Astrocyte (in vitro differentiated cells and primary cell): Measurements from ENCODE around the gene PDCD5. TPM values are rescaled to one million over a fixed set of nuclear protein-coding genes. Genes with fewer than 3 reads are reported as not detected.

Experiments
- DNase-seq: peaks from one replicate; pipeline ENCODE4 v3.0.0-alpha.2; 2010; ENCODE audit warnings: low read depth
- FAIRE-seq: peaks from 2 replicates; lab custom pipeline; 2011; peaks lifted over from hg19 to GRCh38; lab: Jason Lieb, UNC
- H2AFZ ChIP-seq: 2 replicates; pipeline ENCODE4 v1.6.0; 2012; ENCODE audit warnings: low read depth, low read length, inconsistent platforms
- H3K27ac ChIP-seq: 2 replicates; pipeline ENCODE4 v1.5.1; 2011; ENCODE audit warnings: low read depth, low read length, inconsistent platforms
- H3K27me3 ChIP-seq: 2 replicates; pipeline ENCODE4 v1.6.0; 2011; ENCODE audit warnings: low read length, inconsistent platforms; ENCODE audit not compliant: insufficient read depth
- H3K36me3 ChIP-seq: 2 replicates; pipeline ENCODE4 v1.5.1; 2011; ENCODE audit warnings: low read length, inconsistent platforms; ENCODE audit not compliant: insufficient read depth
- H3K4me1 ChIP-seq: 2 replicates; pipeline ENCODE4 v1.5.1; 2011; ENCODE audit warnings: low read length, inconsistent platforms; ENCODE audit not compliant: insufficient read depth
- H3K4me2 ChIP-seq: 2 replicates; pipeline ENCODE4 v1.6.0; 2012; ENCODE audit warnings: low read length, inconsistent platforms
- H3K4me3 ChIP-seq: 2 replicates; pipeline ENCODE4 v1.5.1; 2011; ENCODE audit warnings: low read depth, mild to moderate bottlenecking, low read length, inconsistent platforms; ENCODE audit not compliant: insufficient read depth
- H3K79me2 ChIP-seq: 2 replicates; pipeline ENCODE4 v1.6.0; 2012; ENCODE audit warnings: mild to moderate bottlenecking, low read length, inconsistent platforms; ENCODE audit not compliant: insufficient read depth
- H3K9ac ChIP-seq: 2 replicates; pipeline ENCODE4 v1.6.0; 2012; ENCODE audit warnings: mild to moderate bottlenecking, low read length, inconsistent platforms
- H3K9me3 ChIP-seq: 2 replicates; pipeline ENCODE4 v1.5.1; 2012; ENCODE audit warnings: low read depth, mild to moderate bottlenecking, low read length, inconsistent platforms; ENCODE audit not compliant: insufficient read depth
- H4K20me1 ChIP-seq: 2 replicates; pipeline ENCODE4 v1.6.0; 2012; ENCODE audit warnings: low read length, inconsistent platforms; ENCODE audit not compliant: insufficient read depth
- H3K27ac Mint-ChIP-seq: one replicate; pipeline ENCODE4 v1.8.0; 2021; ENCODE audit warnings: mild to moderate bottlenecking, mixed read lengths; ENCODE audit not compliant: unreplicated experiment
- H3K27me3 Mint-ChIP-seq: one replicate; pipeline ENCODE4 v1.8.0; 2021; ENCODE audit warnings: low read depth, mixed read lengths; ENCODE audit not compliant: unreplicated experiment
- H3K36me3 Mint-ChIP-seq: one replicate; pipeline ENCODE4 v1.8.0; 2021; ENCODE audit warnings: low read depth, mixed read lengths; ENCODE audit not compliant: unreplicated experiment
- H3K4me1 Mint-ChIP-seq: one replicate; pipeline ENCODE4 v1.8.0; 2021; ENCODE audit warnings: low read depth, mixed read lengths; ENCODE audit not compliant: unreplicated experiment
- H3K4me3 Mint-ChIP-seq: one replicate; pipeline ENCODE4 v1.8.0; 2021; ENCODE audit warnings: mild to moderate bottlenecking, moderate library complexity, mixed read lengths; ENCODE audit not compliant: unreplicated experiment
- H3K9me3 Mint-ChIP-seq: one replicate; pipeline ENCODE4 v1.8.0; 2021; ENCODE audit warnings: mild to moderate bottlenecking, mixed read lengths; ENCODE audit not compliant: unreplicated experiment
- EZH2 ChIP-seq: IDR thresholded peaks from 2 replicates; pipeline ENCODE4 v1.6.1; 2012; ENCODE audit warnings: mild to moderate bottlenecking, low read length, inconsistent platforms; ENCODE audit not compliant: insufficient read depth
- total RNA-seq: library from RNA; stranded (reverse); gene quantifications from 2 replicates; pipeline ENCODE4 v1.2.1, GENCODE V29; 2021
- TF ChIP-seq, protein P1 (sequence below): IDR thresholded peaks from 2 replicates; pipeline ENCODE4 v1.5.1; 2011; ENCODE audit warnings: low read depth, mild to moderate bottlenecking, inconsistent platforms, low read length, moderate library complexity; ENCODE audit not compliant: insufficient read depth

The PDCD5 gene
- total RNA-seq, 1 donor from 2014 or later = 127 TPM

DNA sequence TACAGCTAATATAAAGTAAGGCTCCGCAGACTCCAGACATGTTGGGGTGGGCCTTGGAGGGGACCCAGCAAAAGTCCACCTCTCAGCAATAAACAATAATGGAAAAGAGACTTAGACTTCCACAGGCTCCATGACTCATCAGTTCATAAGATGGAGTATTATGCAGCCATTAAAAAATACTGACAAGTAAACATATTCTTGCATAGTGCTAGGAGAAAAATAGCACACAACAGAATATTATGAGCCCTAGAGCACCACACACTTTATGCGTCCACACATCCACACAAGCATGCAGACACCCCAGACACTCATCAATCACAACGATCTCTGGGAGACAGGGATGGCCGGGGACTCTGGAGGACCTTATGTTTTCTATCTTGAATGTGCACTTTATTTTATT is 46.0 kb downstream of the PDCD5 start:
- Mint-ChIP-seq H3K4me3 (no peak overlapping the region), H3K36me3 (peaks cover 26% of the 10 kb centered on the region), H3K27ac (no peak overlapping the region), H3K4me1 (no peaks in the 10 kb centered on the region), H3K9me3 (no peaks in the 10 kb centered on the region), H3K27me3 (no peaks in the 10 kb centered on the region)
- DNase-seq = no peak
- no peak overlapping the region for H3K27ac ChIP-seq
- peaks cover 18% of the 10 kb centered on the region for H3K36me3 ChIP-seq
- H3K9me3 ChIP-seq = no peaks in the 10 kb centered on the region
- TF ChIP-seq, protein P1, sequence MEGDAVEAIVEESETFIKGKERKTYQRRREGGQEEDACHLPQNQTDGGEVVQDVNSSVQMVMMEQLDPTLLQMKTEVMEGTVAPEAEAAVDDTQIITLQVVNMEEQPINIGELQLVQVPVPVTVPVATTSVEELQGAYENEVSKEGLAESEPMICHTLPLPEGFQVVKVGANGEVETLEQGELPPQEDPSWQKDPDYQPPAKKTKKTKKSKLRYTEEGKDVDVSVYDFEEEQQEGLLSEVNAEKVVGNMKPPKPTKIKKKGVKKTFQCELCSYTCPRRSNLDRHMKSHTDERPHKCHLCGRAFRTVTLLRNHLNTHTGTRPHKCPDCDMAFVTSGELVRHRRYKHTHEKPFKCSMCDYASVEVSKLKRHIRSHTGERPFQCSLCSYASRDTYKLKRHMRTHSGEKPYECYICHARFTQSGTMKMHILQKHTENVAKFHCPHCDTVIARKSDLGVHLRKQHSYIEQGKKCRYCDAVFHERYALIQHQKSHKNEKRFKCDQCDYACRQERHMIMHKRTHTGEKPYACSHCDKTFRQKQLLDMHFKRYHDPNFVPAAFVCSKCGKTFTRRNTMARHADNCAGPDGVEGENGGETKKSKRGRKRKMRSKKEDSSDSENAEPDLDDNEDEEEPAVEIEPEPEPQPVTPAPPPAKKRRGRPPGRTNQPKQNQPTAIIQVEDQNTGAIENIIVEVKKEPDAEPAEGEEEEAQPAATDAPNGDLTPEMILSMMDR = no peak
- no peak for TF ChIP-seq EZH2
- no peaks in the 10 kb centered on the region for H3K4me1 ChIP-seq
- no peak overlapping the region for H3K4me3 ChIP-seq
- H3K79me2 ChIP-seq = no peaks in the 10 kb centered on the region
- H2AFZ ChIP-seq = no peak overlapping the region
- no peaks in the 10 kb centered on the region for H3K27me3 ChIP-seq
- FAIRE-seq = no peak
- H4K20me1 ChIP-seq = no peaks in the 10 kb centered on the region
- no peak overlapping the region for H3K4me2 ChIP-seq
- H3K9ac ChIP-seq = no peak overlapping the region

- H3K36me3 Mint-ChIP-seq = peaks cover 20% of the 10 kb centered on the region
- Histone ChIP-seq H3K9me3 (no peaks in the 10 kb centered on the region), H3K4me2 (no peak overlapping the region), H3K9ac (no peak overlapping the region), H3K27ac (no peak overlapping the region), H3K36me3 (peaks cover 14% of the 10 kb centered on the region), H3K4me1 (no peaks in the 10 kb centered on the region), H3K4me3 (no peak overlapping the region), H3K79me2 (no peaks in the 10 kb centered on the region), H4K20me1 (no peaks in the 10 kb centered on the region), H2AFZ (no peak overlapping the region), H3K27me3 (no peaks in the 10 kb centered on the region)
- FAIRE-seq (no peak), DNase-seq (no peak)
- H3K4me1 Mint-ChIP-seq = no peaks in the 10 kb centered on the region
- no peak overlapping the region for H3K27ac Mint-ChIP-seq
- H3K9me3 Mint-ChIP-seq = no peaks in the 10 kb centered on the region
- no peak overlapping the region for H3K4me3 Mint-ChIP-seq
- TF ChIP-seq EZH2 = no peak
- TF ChIP-seq, protein P1 = no peak
- H3K27me3 Mint-ChIP-seq = no peaks in the 10 kb centered on the region
Measured at GRCh38 chr19:32627714-32628270, 46.8 kb downstream of the PDCD5 start.

DNA sequence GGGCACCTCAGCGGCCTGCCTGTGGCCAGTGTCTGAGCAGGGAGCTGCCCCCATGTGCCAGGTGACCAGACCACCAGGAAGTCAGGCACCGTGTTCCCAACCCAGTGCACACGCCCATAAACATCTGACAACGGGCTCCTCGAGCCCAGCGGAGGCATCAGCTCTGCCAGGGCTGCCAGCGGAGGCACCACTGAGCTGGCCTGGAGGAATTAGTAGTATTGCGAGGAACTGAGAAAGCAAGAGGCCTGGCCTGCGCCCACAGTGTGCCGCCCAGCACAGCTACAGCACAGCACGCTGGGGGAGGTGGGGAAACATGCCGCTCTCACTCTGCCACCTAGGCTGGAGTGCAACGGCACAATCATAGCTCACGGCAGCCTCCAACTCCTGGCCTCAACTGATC is 49.3 kb downstream of the PDCD5 start:
- FAIRE-seq (no peak), DNase-seq (no peak)
- Histone ChIP-seq H3K36me3 (peaks cover 5% of the 10 kb centered on the region), H3K79me2 (no peaks in the 10 kb centered on the region), H3K9me3 (no peaks in the 10 kb centered on the region), H3K9ac (no peak overlapping the region), H3K27ac (no peak overlapping the region), H3K4me1 (no peaks in the 10 kb centered on the region), H3K4me3 (no peak overlapping the region), H2AFZ (no peak overlapping the region), H3K4me2 (no peak overlapping the region), H4K20me1 (no peaks in the 10 kb centered on the region), H3K27me3 (no peaks in the 10 kb centered on the region)
- TF ChIP-seq EZH2 = no peak
- TF ChIP-seq, protein P1 = no peak
- H3K27me3 Mint-ChIP-seq = no peaks in the 10 kb centered on the region
- no peak overlapping the region for H3K4me3 Mint-ChIP-seq
- H3K9me3 Mint-ChIP-seq = no peaks in the 10 kb centered on the region
- H3K27ac Mint-ChIP-seq = no peak overlapping the region
- no peaks in the 10 kb centered on the region for H3K4me1 Mint-ChIP-seq
- peaks cover 14% of the 10 kb centered on the region for H3K36me3 Mint-ChIP-seq
